HepG2 (cell line): ENCODE measurements around the gene MED15. TPM values are rescaled to one million over a fixed set of nuclear protein-coding genes. Genes with fewer than 3 reads are reported as not detected.
A peak's percentile ranks its signal among the peaks of the same experiment; 100 is the strongest.

Experiments used
- ATF5 ChIP-seq: sonication (generic); formaldehyde crosslinking; IDR thresholded peaks from 2 replicates; pipeline ENCODE4 v1.4.0; 2020; ENCODE audit warnings: mild to moderate bottlenecking, low read depth, missing genetic modification reagents
- CEBPB ChIP-seq: IDR thresholded peaks from 2 replicates; pipeline ENCODE4 v1.6.1; 2011; ENCODE audit warnings: low read depth, low read length, improper control_type of control experiment, borderline replicate concordance
- CREB1 ChIP-seq, 2 experiments: fragments of 450-650 bp in 1 of 2; IDR thresholded peaks; 2 replicates each; pipeline ENCODE4 v1.6.1; 2016 to 2017; ENCODE audit warnings: control low read depth in 1 of 2, mild to moderate bottlenecking in 1 of 2, missing compliant biosample characterization in 1 of 2, missing genetic modification characterization in 1 of 2
- DNMT1 ChIP-seq: sonication (generic); formaldehyde crosslinking; IDR thresholded peaks from 2 replicates; pipeline ENCODE4 v1.5.1; 2020; ENCODE audit warnings: mild to moderate bottlenecking, missing genetic modification reagents
- ELF3 ChIP-seq: IDR thresholded peaks from 2 replicates; pipeline ENCODE4 v1.6.1; 2016; ENCODE audit warnings: missing genetic modification reagents, missing compliant biosample characterization
- ERF ChIP-seq: IDR thresholded peaks from 2 replicates; pipeline ENCODE4 v1.6.1; 2018; ENCODE audit warnings: missing biosample characterization, missing genetic modification reagents
- HDAC6 ChIP-seq: fragments of 200-600 bp; sonication (generic); IDR thresholded peaks from 2 replicates; pipeline ENCODE4 v1.7.0; 2017; ENCODE audit warnings: mild to moderate bottlenecking, antibody characterized with exemption, low read length, low read depth
- JARID2 ChIP-seq: sonication (generic); formaldehyde crosslinking; IDR thresholded peaks from 2 replicates; pipeline ENCODE4 v1.8.1; 2023; ENCODE audit warnings: missing genetic modification reagents, inconsistent platforms; ENCODE audit not compliant: insufficient replicate concordance
- KLF13 ChIP-seq: sonication (generic); formaldehyde crosslinking; IDR thresholded peaks from 2 replicates; pipeline ENCODE4 v1.4.0; 2020; ENCODE audit warnings: mild to moderate bottlenecking, missing genetic modification reagents
- NCOR1 ChIP-seq: fragments of 200-600 bp; sonication (generic); IDR thresholded peaks from 2 replicates; pipeline ENCODE4 v1.7.0; 2017; ENCODE audit warnings: antibody characterized with exemption, low read length, borderline replicate concordance
- PHF8 ChIP-seq: sonication (generic); formaldehyde crosslinking; IDR thresholded peaks from 2 replicates; pipeline ENCODE4 v1.5.0; 2020; ENCODE audit warnings: missing genetic modification reagents
- PRPF4 ChIP-seq: fragments of 200-400 bp; formaldehyde crosslinking; IDR thresholded peaks from 2 replicates; pipeline ENCODE4 v1.6.1; 2016; ENCODE audit warnings: low read length, low read depth; ENCODE audit not compliant: poor library complexity, severe bottlenecking
- ZBED4 ChIP-seq: sonication (generic); formaldehyde crosslinking; IDR thresholded peaks from 2 replicates; pipeline ENCODE4 v1.4.0; 2020; ENCODE audit warnings: missing genetic modification reagents, borderline replicate concordance
- ZFP82 ChIP-seq: sonication (generic); formaldehyde crosslinking; IDR thresholded peaks from 2 replicates; pipeline ENCODE4 v1.5.1; 2020; ENCODE audit warnings: mild to moderate bottlenecking, missing genetic modification reagents, borderline replicate concordance
- ZNF253 ChIP-seq: sonication (generic); formaldehyde crosslinking; IDR thresholded peaks from 2 replicates; pipeline ENCODE4 v1.8.0; 2022; ENCODE audit warnings: mild to moderate bottlenecking, missing genetic modification reagents, borderline replicate concordance
- ZNF616 ChIP-seq: sonication (generic); formaldehyde crosslinking; IDR thresholded peaks from 2 replicates; pipeline ENCODE4 v1.5.0; 2020; ENCODE audit warnings: low read depth, mild to moderate bottlenecking, missing genetic modification reagents
- ZNF687 ChIP-seq: sonication (generic); formaldehyde crosslinking; IDR thresholded peaks from 2 replicates; pipeline ENCODE4 v1.5.1; 2020; ENCODE audit warnings: mild to moderate bottlenecking, missing genetic modification reagents, moderate library complexity
- ZSCAN5A ChIP-seq: sonication (generic); formaldehyde crosslinking; IDR thresholded peaks from 2 replicates; pipeline ENCODE4 v1.8.0; 2022; ENCODE audit warnings: mild to moderate bottlenecking, missing genetic modification reagents, borderline replicate concordance
- polyA plus RNA-seq, 8 experiments: library from polyadenylated mRNA; depleted of rRNA in 3 of 8; stranded (reverse) in 7 of 8; unstranded in 1 of 8; fragments of >200 nt; fragmentation: Illumina TruSeq in 4 of 8; extraction: Trizol in 4 of 8; gene quantifications; 2 replicates each; pipeline versions ENCODE4 v1.2.1 to v1.2.3, GENCODE V29; 2011 to 2016; ENCODE audit warnings: low read depth in 4 of 8, missing spikeins in 1 of 8, mixed read lengths in 1 of 8; ENCODE audit not compliant: insufficient read depth in 1 of 8
- total RNA-seq, 5 experiments: library from RNA; depleted of rRNA; stranded (reverse); fragments of >200 nt; fragmentation: Illumina TruSeq; extraction: Trizol; gene quantifications; 2 replicates each; pipeline ENCODE4 v1.2.3, GENCODE V29; 2016; ENCODE audit warnings: low read depth in 1 of 5

Gene MED15
- total and polyA plus RNA-seq, 2 of the 13 experiments (the other 11 are each of a cell fraction or from before 2014, with no cell fraction given), result 14.3 to 27.0 TPM

- no peak for TF ChIP-seq PHF8 (CRISPR knock-in tag)
- no peak for TF ChIP-seq DNMT1 (CRISPR knock-in tag)
- no peak for TF ChIP-seq ATF5
- TF ChIP-seq ERF, result no peak
- no peak for TF ChIP-seq KLF13 (CRISPR knock-in tag)
- no peak for TF ChIP-seq PRPF4
- TF ChIP-seq ZNF687, result peak; percentile 32
- TF ChIP-seq ZFP82 (CRISPR knock-in tag), result no peak
- TF ChIP-seq CREB1 (IDR thresholded peaks at IDR 0.05), result no peak
- no peak for TF ChIP-seq CREB1 (CRISPR knock-in tag; IDR thresholded peaks at IDR 0.05)
- TF ChIP-seq ZNF253, result no peak
- TF ChIP-seq ZSCAN5A, result no peak
- TF ChIP-seq ZBED4 (CRISPR knock-in tag), result no peak
- no peak for TF ChIP-seq CEBPB
- TF ChIP-seq HDAC6, result no peak
- TF ChIP-seq JARID2 (CRISPR knock-in tag), result no peak
- peak; percentile 23; the same call in 1 of the 2 replicates for TF ChIP-seq NCOR1
- TF ChIP-seq ELF3 (CRISPR knock-in tag), result peak; percentile 37; the same call in 1 of the 2 replicates
- no peak for TF ChIP-seq ZNF616 (CRISPR knock-in tag)
Observed at GRCh38 chr22:20630873-20631617, 123.6 kb downstream of the MED15 start (continued).
